K562 (cell line): Measurements from ENCODE around the gene LLPH. TPM values are rescaled to one million over a fixed set of nuclear protein-coding genes. Genes with fewer than 3 reads are reported as not detected.

Source experiments
- ATF1 ChIP-seq, 2 experiments: fragments of 450-650 bp in 1 of 2; IDR thresholded peaks; 2 replicates each; pipeline ENCODE4 v1.6.1; 2016; ENCODE audit warnings: missing compliant biosample characterization in 1 of 2, missing genetic modification characterization in 1 of 2
- DACH1 ChIP-seq: fragments of 450-650 bp; IDR thresholded peaks from 2 replicates; pipeline ENCODE4 v1.6.1; 2018; ENCODE audit not compliant: partially characterized antibody
- ESRRA ChIP-seq: fragments of 450-650 bp; IDR thresholded peaks from 2 replicates; pipeline ENCODE4 v1.6.1; 2014; ENCODE audit warnings: low read depth, mild to moderate bottlenecking, moderate library complexity, borderline replicate concordance
- HDAC8 ChIP-seq: fragments of 450-650 bp; IDR thresholded peaks from 2 replicates; pipeline ENCODE4 v1.6.1; 2016; ENCODE audit warnings: mild to moderate bottlenecking, missing genetic modification characterization, moderate library complexity, missing compliant biosample characterization
- HIVEP1 ChIP-seq: fragments of 250-450 bp; sonication (Bioruptor Pico); IDR thresholded peaks from 2 replicates; pipeline ENCODE4 v1.4.0; 2020; ENCODE audit warnings: mild to moderate bottlenecking
- MEF2A ChIP-seq: IDR thresholded peaks from 2 replicates; pipeline ENCODE4 v1.6.1; 2011; ENCODE audit warnings: low read depth, mild to moderate bottlenecking, low read length, moderate library complexity; ENCODE audit not compliant: control insufficient read depth
- NEUROD1 ChIP-seq: fragments of 150-350 bp; IDR thresholded peaks from 2 replicates; pipeline ENCODE4 v1.6.1; 2014; ENCODE audit warnings: borderline replicate concordance, low read length, low read depth; ENCODE audit not compliant: partially characterized antibody
- NR4A1 ChIP-seq, 2 experiments: fragments of 250-450 bp in 1 of 2; fragments of 450-650 bp in 1 of 2; sonication (Bioruptor Pico) in 1 of 2; IDR thresholded peaks; 2 replicates each; pipeline versions ENCODE4 v1.4.0 to v1.6.1; 2016 to 2020; ENCODE audit warnings: mild to moderate bottlenecking in 2 of 2, missing compliant biosample characterization in 1 of 2, missing genetic modification characterization in 1 of 2, moderate library complexity in 1 of 2
- POLR2G ChIP-seq: fragments of 200-400 bp; formaldehyde crosslinking; IDR thresholded peaks from 2 replicates; pipeline ENCODE4 v1.6.1; 2017; ENCODE audit warnings: low read depth, mild to moderate bottlenecking, antibody characterized with exemption, low read length, moderate library complexity
- POLR3G ChIP-seq: IDR thresholded peaks from 2 replicates; pipeline ENCODE4 v1.6.1; 2011; ENCODE audit not compliant: insufficient read length, insufficient replicate concordance; ENCODE audit errors: extremely low read depth
- SAFB2 ChIP-seq: fragments of 200-400 bp; formaldehyde crosslinking; IDR thresholded peaks from 2 replicates; pipeline ENCODE4 v1.6.1; 2018; ENCODE audit warnings: borderline replicate concordance, low read length, low read depth, moderate library complexity; ENCODE audit not compliant: severe bottlenecking
- STAT5B ChIP-seq: fragments of 250-450 bp; sonication (Bioruptor Pico); IDR thresholded peaks from 2 replicates; pipeline ENCODE4 v1.8.0; 2021; ENCODE audit warnings: mild to moderate bottlenecking, inconsistent platforms
- ZKSCAN3 ChIP-seq: fragments of 250-450 bp; sonication (Bioruptor Pico); IDR thresholded peaks from 2 replicates; pipeline ENCODE4 v1.4.0; 2020
- ZNF512 ChIP-seq: IDR thresholded peaks from 2 replicates; pipeline ENCODE4 v1.6.1; 2016; ENCODE audit warnings: missing genetic modification characterization, missing compliant biosample characterization
- ZNF586 ChIP-seq: fragments of 450-650 bp; formaldehyde crosslinking; conservative IDR thresholded peaks from 2 replicates; pipeline ENCODE4 v1.4.0; 2020; ENCODE audit warnings: mild to moderate bottlenecking, moderate library complexity
- ZNF589 ChIP-seq: fragments of 200-800 bp; sonication (Bioruptor generic); IDR thresholded peaks from 2 replicates; pipeline ENCODE4 v1.6.1; 2016; ENCODE audit warnings: low read depth, missing genetic modification characterization, missing compliant biosample characterization
- polyA plus RNA-seq, 8 experiments: library from polyadenylated mRNA; depleted of rRNA in 4 of 8; stranded (reverse) in 5 of 8; unstranded in 3 of 8; fragments of >200 nt; fragmentation: Nextera tagmentation in 2 of 8; fragmentation: Illumina TruSeq in 1 of 8; extraction: Ambion mirVana in 2 of 8; extraction: Trizol in 1 of 8; gene quantifications; 2 replicates each; pipeline versions ENCODE4 v1.2.1 to v1.2.3, GENCODE V29; 2011 to 2014; ENCODE audit warnings: inconsistent platforms in 1 of 8, missing spikeins in 1 of 8
- total RNA-seq, 7 experiments: library from RNA; depleted of rRNA in 6 of 7; stranded (reverse); fragments of >200 nt in 6 of 7; fragmentation: Illumina TruSeq in 2 of 7; extraction: Trizol in 2 of 7; gene quantifications; 2 replicates each; pipeline versions ENCODE4 v1.2.1 to v1.2.3, GENCODE V29; 2011 to 2021; ENCODE audit warnings: low replicate concordance in 1 of 7
- TF ChIP-seq, protein P1 (sequence below): fragments of 450-650 bp; IDR thresholded peaks from 2 replicates; pipeline ENCODE4 v1.6.1; 2017; ENCODE audit warnings: mild to moderate bottlenecking, moderate library complexity
- TF ChIP-seq, protein P2 (sequence below): fragments of 250-450 bp; sonication (Bioruptor Pico); IDR thresholded peaks from 2 replicates; pipeline ENCODE4 v1.8.0; 2022; ENCODE audit warnings: moderate library complexity, mild to moderate bottlenecking, inconsistent platforms
- TF ChIP-seq, protein P3 (sequence below), 2 experiments: IDR thresholded peaks; 2 replicates each; pipeline ENCODE4 v1.6.1; 2012; ENCODE audit warnings: improper control_type of control experiment in 2 of 2, low read depth in 2 of 2, low read length in 2 of 2, borderline replicate concordance in 1 of 2

LLPH gene
- total and polyA plus RNA-seq, 9 of the 15 experiments (the other 6 are each of a cell fraction or from before 2014, with no cell fraction given): 19.1 to 87.3 (median 59.6) TPM

DNA sequence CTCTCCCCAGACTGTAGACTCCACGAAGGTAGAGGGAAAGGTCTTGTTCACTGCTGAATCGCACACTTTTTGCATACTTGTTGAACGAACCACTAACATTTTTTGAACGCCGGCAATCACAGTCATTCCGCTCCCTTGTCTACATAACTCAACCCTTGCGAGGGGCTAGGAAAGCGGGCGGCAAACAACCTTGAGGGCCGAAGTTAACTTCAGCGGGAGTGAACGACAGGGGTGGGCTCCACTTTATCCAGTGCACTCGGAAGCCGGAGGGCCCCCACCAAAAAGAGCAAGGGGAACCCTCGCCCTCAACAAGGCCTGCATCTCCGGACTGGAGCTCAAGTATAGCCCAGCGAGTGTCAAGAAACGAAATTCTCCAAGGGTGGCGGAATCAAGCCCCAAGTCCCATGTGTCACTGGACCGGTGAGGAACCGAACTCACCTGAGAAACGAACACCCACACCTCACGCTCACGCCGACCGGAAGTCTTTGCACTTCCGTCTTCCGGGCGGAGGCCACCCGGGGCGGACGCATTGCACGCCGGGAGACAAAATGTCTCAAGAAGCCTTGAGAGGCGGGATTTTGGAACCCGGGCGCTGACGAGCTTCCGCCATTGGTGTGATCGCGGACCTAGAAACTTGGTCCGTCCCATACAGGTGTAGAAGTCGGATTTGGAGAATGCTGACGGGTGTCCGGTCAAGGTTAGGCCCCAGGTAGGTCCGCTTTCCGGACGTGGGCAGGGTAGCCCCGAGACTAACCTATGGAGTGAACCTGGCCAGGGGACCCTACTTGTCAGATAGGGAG lies at the start of gene LLPH (continued):
- TF ChIP-seq ZNF512 (tag) (no peak), SAFB2 (no peak), ATF1 (CRISPR knock-in tag; IDR thresholded peaks at IDR 0.05) (no peak), ATF1 (tag; IDR thresholded peaks at IDR 0.05) (peak; percentile 81), STAT5B (no peak), ZNF589 (no peak), POLR2G (peak; percentile 94), ZNF586 (CRISPR knock-in tag) (no peak), POLR3G (no peak), NR4A1 (CRISPR knock-in tag; IDR thresholded peaks at IDR 0.05) (no peak), NR4A1 (tag; IDR thresholded peaks at IDR 0.05) (no peak), NEUROD1 (no peak), HIVEP1 (CRISPR knock-in tag) (no peak), ZKSCAN3 (no peak), MEF2A (no peak), DACH1 (no peak), HDAC8 (tag) (no peak), ESRRA (peak; percentile 58)
- TF ChIP-seq, protein P1, sequence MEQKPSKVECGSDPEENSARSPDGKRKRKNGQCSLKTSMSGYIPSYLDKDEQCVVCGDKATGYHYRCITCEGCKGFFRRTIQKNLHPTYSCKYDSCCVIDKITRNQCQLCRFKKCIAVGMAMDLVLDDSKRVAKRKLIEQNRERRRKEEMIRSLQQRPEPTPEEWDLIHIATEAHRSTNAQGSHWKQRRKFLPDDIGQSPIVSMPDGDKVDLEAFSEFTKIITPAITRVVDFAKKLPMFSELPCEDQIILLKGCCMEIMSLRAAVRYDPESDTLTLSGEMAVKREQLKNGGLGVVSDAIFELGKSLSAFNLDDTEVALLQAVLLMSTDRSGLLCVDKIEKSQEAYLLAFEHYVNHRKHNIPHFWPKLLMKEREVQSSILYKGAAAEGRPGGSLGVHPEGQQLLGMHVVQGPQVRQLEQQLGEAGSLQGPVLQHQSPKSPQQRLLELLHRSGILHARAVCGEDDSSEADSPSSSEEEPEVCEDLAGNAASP: no peak
- TF ChIP-seq, protein P2, sequence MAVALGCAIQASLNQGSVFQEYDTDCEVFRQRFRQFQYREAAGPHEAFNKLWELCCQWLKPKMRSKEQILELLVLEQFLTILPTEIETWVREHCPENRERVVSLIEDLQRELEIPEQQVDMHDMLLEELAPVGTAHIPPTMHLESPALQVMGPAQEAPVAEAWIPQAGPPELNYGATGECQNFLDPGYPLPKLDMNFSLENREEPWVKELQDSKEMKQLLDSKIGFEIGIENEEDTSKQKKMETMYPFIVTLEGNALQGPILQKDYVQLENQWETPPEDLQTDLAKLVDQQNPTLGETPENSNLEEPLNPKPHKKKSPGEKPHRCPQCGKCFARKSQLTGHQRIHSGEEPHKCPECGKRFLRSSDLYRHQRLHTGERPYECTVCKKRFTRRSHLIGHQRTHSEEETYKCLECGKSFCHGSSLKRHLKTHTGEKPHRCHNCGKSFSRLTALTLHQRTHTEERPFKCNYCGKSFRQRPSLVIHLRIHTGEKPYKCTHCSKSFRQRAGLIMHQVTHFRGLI (CRISPR knock-in tag): no peak
- TF ChIP-seq, protein P3, sequence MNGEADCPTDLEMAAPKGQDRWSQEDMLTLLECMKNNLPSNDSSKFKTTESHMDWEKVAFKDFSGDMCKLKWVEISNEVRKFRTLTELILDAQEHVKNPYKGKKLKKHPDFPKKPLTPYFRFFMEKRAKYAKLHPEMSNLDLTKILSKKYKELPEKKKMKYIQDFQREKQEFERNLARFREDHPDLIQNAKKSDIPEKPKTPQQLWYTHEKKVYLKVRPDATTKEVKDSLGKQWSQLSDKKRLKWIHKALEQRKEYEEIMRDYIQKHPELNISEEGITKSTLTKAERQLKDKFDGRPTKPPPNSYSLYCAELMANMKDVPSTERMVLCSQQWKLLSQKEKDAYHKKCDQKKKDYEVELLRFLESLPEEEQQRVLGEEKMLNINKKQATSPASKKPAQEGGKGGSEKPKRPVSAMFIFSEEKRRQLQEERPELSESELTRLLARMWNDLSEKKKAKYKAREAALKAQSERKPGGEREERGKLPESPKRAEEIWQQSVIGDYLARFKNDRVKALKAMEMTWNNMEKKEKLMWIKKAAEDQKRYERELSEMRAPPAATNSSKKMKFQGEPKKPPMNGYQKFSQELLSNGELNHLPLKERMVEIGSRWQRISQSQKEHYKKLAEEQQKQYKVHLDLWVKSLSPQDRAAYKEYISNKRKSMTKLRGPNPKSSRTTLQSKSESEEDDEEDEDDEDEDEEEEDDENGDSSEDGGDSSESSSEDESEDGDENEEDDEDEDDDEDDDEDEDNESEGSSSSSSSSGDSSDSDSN (IDR thresholded peaks at IDR 0.05; ENCODE audit: borderline replicate concordance in 1 of 2, low read depth in 2 of 2, low read length in 2 of 2): no peak
